Left ventricle myocardium inferior (tissue), 1 donor: ENCODE measurements around the gene DSCAML1. TPM values are rescaled to one million over a fixed set of nuclear protein-coding genes. Genes with fewer than 3 reads are reported as not detected.

Source experiments
- DNase-seq: peaks from one replicate; pipeline ENCODE4 v3.0.0-alpha.2; 2020
- H3K27ac ChIP-seq: fragments of 200-600 bp; replicated peaks from 2 replicates; pipeline ENCODE4 v1.8.0; 2021
- H3K27me3 ChIP-seq: fragments of 200-600 bp; 2 replicates; pipeline ENCODE4 v1.8.0; 2021; ENCODE audit warnings: low read depth
- H3K36me3 ChIP-seq: fragments of 200-600 bp; 2 replicates; pipeline ENCODE4 v1.8.0; 2021
- H3K4me1 ChIP-seq: fragments of 200-600 bp; 2 replicates; pipeline ENCODE4 v1.8.0; 2021
- H3K4me3 ChIP-seq: fragments of 200-600 bp; 2 replicates; pipeline ENCODE4 v1.8.0; 2021; ENCODE audit warnings: mild to moderate bottlenecking, moderate library complexity
- H3K9me3 ChIP-seq: fragments of 200-600 bp; replicated peaks from 2 replicates; pipeline ENCODE4 v1.8.0; 2021
- intact Hi-C: fragments of 100-400 bp; cut with micrococcal nuclease; formaldehyde crosslinking; loops from one replicate; pipeline ENCODE4 v1.11.0; 2022
- total RNA-seq: library from RNA; stranded (reverse); fragmentation: NEBNext Ultra II Directional; extraction: Animal tissue kit (Norgen Biotek cat#: 25700); gene quantifications from one replicate; pipeline ENCODE4 v1.2.1, GENCODE V29; 2021
- TF ChIP-seq, protein P1 (sequence below): fragments of 200-600 bp; IDR thresholded peaks from 2 replicates; pipeline ENCODE4 v1.8.0; 2021; ENCODE audit warnings: antibody characterized with exemption, mild to moderate bottlenecking, borderline replicate concordance
- donor health status: DM: no; HTN: yes; CAD: no; lungs with severe emphysema.

The DSCAML1 gene
- total RNA-seq, 1 donor from 2014 or later = 0.19 TPM

DNA sequence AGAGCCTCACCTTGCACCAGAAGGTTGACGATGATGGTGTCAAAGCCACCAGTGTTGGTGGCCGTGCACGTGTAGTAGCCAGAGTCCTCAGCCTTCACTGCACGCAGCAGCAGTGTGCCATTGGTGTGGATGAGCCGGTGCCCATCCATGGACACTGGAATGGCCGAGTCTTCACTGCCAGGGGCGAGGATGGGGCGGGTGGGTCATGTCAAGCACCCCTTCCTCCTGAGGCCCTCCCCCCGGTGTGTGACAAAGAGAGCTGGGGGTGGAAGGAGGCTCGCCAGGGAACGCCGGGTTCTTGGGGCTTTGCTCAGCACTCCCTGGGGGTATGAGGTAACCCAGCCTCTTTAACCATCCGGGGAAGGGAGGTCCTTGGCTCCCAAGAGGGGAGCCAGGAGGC lies 357.8 kb downstream of the DSCAML1 start:
- H3K9me3 ChIP-seq = no peaks in the 10 kb centered on the region
- intact Hi-C loops = no loop called here
- H3K4me3 ChIP-seq = no peak overlapping the region
- no peak overlapping the region for H3K27ac ChIP-seq
- no peaks in the 10 kb centered on the region for H3K4me1 ChIP-seq
- H3K27me3 ChIP-seq = peaks cover 26% of the 10 kb centered on the region
- no peak for DNase-seq
- peaks cover 21% of the 10 kb centered on the region for H3K36me3 ChIP-seq
- TF ChIP-seq, protein P1, sequence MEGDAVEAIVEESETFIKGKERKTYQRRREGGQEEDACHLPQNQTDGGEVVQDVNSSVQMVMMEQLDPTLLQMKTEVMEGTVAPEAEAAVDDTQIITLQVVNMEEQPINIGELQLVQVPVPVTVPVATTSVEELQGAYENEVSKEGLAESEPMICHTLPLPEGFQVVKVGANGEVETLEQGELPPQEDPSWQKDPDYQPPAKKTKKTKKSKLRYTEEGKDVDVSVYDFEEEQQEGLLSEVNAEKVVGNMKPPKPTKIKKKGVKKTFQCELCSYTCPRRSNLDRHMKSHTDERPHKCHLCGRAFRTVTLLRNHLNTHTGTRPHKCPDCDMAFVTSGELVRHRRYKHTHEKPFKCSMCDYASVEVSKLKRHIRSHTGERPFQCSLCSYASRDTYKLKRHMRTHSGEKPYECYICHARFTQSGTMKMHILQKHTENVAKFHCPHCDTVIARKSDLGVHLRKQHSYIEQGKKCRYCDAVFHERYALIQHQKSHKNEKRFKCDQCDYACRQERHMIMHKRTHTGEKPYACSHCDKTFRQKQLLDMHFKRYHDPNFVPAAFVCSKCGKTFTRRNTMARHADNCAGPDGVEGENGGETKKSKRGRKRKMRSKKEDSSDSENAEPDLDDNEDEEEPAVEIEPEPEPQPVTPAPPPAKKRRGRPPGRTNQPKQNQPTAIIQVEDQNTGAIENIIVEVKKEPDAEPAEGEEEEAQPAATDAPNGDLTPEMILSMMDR = no peak

DNA sequence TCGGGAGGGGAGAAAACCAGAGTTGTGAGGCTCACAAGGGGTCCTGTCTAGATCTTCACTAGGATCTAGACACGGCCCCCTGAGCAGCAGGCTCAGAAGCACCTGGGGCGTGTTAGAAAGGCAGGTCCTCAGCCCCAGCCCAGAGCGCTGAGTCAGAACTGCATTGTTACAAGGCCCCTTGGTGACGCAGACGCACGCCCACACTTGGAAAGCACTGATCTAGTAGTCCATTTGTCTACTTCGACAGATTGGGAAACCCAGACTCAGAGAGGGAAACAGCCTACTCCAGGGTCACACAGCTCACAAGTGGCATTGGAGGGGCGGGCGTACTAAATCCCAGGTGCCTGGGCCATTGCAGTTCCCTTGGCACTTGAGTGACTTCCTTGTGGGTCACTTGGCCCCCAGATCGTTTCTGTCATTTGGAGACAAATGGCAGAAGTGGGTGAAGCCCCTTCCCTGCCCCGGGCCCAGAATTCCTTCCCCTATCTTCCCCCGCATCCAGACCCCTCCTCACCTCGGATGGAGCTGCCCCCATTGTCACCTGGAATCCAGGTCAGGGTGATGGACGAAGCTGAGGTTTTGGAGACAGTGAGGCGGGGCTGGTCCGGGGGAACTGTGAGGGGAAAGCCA lies 358.5 kb downstream of the DSCAML1 start:
- intact Hi-C loops = no loop called here
- Histone ChIP-seq H3K9me3 (no peaks in the 10 kb centered on the region), H3K27me3 (peaks cover 19% of the 10 kb centered on the region), H3K36me3 (peaks cover 21% of the 10 kb centered on the region), H3K4me3 (no peak overlapping the region), H3K27ac (no peak overlapping the region), H3K4me1 (no peaks in the 10 kb centered on the region)
- DNase-seq = no peak
- TF ChIP-seq, protein P1 = no peak

DNA sequence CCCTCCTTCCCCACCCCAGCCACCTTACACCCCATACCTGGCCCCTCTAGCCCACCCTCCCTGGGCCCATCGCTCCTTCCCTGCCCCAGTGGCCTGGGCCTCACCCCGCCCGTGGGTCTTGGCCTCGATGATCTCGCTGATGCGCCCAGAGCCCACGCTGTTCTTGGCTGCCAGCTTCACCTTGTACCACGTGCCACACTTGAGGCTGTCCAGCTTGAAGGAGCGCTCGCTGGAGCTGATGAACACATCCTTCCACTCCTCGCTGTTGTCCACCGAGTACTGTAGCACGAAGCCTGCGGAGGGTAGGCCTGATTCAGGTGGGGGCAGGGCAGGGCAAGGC lies 359.3 kb downstream of the DSCAML1 start:
- Histone ChIP-seq H3K9me3 (no peaks in the 10 kb centered on the region), H3K36me3 (peaks cover 21% of the 10 kb centered on the region), H3K4me3 (no peak overlapping the region), H3K27ac (no peak overlapping the region), H3K27me3 (peaks cover 12% of the 10 kb centered on the region), H3K4me1 (no peaks in the 10 kb centered on the region)
- TF ChIP-seq, protein P1 = no peak
- intact Hi-C loops = no loop called here
- no peak for DNase-seq

DNA sequence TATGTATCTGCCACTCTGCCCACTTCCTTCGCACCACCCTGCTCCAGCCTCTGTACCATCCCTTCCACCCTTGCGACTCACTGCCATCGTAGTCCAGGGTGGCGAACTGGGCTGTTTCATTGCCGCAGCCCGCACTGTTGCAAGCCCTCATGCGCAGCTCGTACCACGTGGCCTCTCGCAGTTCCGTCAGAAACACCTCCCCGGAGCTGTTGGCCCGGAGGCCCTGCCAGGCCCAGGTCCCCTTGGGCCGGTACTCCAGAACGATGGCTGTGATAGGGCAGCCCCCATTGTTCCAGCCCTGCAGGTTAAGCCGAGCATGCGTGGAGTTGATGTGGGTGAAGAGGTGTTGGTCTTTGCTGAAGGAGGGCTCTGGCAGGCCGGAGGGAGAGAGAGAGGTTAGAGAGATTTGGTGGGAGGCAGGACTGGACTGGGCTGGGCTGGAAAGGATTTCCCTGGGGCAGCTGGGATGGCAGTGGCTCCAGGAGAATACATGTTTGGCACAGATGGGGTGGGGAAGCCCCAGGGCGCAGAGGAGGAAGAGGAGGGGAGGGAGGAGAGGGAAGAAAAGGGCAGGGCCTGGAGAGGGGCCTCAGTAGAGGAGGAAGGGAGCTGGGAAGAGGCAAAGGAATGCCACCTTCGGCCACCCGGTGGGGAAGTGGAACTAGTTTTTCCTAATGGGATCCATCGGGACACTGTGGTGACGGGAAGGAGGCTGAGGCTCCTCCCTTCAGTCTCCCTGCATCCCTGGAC lies 359.8 kb downstream of the DSCAML1 start:
- Histone ChIP-seq H3K27me3 (peaks cover 7% of the 10 kb centered on the region), H3K4me1 (no peaks in the 10 kb centered on the region), H3K36me3 (peaks cover 21% of the 10 kb centered on the region), H3K4me3 (no peak overlapping the region), H3K27ac (no peak overlapping the region), H3K9me3 (no peaks in the 10 kb centered on the region)
- intact Hi-C loops = no loop called here
- DNase-seq = no peak
- TF ChIP-seq, protein P1 = no peak

DNA sequence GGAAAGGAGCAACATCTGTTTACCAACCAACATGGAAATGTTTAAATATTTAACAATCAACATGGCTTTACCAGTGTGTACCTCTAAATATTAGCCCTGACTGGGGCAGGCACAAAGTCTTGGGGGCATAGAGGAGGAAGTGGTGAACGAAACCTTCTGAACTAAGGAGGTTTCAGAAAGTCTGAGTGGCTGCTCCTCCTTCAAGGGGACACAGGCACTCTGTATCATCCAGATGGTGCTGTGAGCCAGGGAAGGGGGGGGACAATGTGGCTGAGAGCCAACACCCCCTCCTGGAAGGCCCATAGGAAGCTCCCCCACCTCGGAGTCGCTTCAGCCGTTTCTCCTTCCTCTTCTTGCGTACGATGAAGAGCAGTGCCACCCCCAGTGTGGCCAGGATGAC lies 361.7 kb downstream of the DSCAML1 start:
- peaks cover 5% of the 10 kb centered on the region for H3K27me3 ChIP-seq

More for the DNA sequence above, 361.7 kb downstream of the DSCAML1 start:
- Histone ChIP-seq H3K27ac (no peak overlapping the region), H3K36me3 (peaks cover 21% of the 10 kb centered on the region), H3K9me3 (no peaks in the 10 kb centered on the region), H3K4me3 (no peak overlapping the region), H3K4me1 (no peaks in the 10 kb centered on the region)
- no peak for DNase-seq
- intact Hi-C loops = no loop called here
- TF ChIP-seq, protein P1 = no peak
